RWPE1 (cell line): ENCODE data around the gene RABGGTA.

Source experiments
- CTCF ChIA-PET: fragments of 350-600 bp; sonication (Branson Sonifier 250); formaldehyde crosslinking; extraction: SDS; loops from one replicate; lab custom pipeline; 2021; lab: Yijun Ruan, JAX
- POLR2A ChIA-PET: fragments of 400-600 bp; formaldehyde crosslinking; extraction: SDS; loops from one replicate; lab custom pipeline; 2020; ENCODE audit warnings: antibody characterized with exemption; ENCODE audit not compliant: low non-redundant PET; lab: Yijun Ruan, JAX
- DNase-seq: peaks from one replicate; pipeline ENCODE4 v3.0.0; 2012; ENCODE audit warnings: low spot score
- H3K27ac ChIP-seq: fragments of 450-650 bp; 2 replicates; pipeline ENCODE4 v1.5.1; 2017
- TF ChIP-seq, protein P1 (sequence below): fragments of 450-650 bp; conservative IDR thresholded peaks from 2 replicates; pipeline ENCODE4 v1.5.1; 2017; ENCODE audit warnings: low read depth, mild to moderate bottlenecking

RABGGTA gene

DNA sequence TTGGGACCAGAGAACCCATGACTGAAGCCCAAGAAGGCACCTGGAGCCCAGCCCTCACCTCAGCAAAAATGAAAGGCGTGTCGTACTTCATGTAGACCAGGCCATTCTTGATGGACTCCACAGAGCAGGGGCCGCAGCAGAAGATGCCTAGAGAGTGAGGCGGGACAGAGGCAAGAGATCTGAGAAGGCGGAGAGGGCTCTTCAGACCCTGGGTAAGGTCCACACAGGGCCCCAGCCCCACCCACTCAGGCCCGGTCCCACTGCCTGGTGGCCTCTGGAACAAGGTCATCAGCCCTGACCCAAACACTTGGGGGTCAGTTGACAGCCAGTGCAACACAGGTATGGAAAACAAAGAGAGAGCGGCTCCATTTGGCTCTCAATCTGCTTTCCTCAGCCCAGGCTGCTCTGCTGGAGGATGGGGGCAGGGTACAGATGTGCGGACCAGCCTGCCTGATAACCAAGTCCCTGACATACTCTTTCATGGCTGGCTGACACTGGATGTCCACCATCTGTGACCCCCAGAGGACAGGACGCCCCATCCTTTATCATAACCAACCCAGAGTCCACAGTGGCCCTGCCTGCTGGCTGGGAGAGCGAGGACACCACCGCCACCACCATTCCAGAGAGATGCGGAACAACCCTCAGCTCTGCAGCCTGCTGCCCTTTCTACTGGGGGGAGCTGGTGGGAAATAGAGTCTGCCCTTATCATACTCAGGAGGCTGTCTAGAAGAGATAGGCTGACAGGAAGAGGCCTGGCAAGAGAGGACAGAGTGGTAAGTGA is 15.3 kb downstream of the RABGGTA start:
- peak overlapping the region; percentile 57 for H3K27ac ChIP-seq
- POLR2A ChIA-PET: no interaction called here
- DNase-seq: no peak
- TF ChIP-seq, protein P1, sequence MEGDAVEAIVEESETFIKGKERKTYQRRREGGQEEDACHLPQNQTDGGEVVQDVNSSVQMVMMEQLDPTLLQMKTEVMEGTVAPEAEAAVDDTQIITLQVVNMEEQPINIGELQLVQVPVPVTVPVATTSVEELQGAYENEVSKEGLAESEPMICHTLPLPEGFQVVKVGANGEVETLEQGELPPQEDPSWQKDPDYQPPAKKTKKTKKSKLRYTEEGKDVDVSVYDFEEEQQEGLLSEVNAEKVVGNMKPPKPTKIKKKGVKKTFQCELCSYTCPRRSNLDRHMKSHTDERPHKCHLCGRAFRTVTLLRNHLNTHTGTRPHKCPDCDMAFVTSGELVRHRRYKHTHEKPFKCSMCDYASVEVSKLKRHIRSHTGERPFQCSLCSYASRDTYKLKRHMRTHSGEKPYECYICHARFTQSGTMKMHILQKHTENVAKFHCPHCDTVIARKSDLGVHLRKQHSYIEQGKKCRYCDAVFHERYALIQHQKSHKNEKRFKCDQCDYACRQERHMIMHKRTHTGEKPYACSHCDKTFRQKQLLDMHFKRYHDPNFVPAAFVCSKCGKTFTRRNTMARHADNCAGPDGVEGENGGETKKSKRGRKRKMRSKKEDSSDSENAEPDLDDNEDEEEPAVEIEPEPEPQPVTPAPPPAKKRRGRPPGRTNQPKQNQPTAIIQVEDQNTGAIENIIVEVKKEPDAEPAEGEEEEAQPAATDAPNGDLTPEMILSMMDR: no peak
- CTCF ChIA-PET: interaction anchor here (0.6 kb wide), 1 partner anchor 52 kb away, joined by 3 read pairs; no protein-coding TSS in a partner anchor

DNA sequence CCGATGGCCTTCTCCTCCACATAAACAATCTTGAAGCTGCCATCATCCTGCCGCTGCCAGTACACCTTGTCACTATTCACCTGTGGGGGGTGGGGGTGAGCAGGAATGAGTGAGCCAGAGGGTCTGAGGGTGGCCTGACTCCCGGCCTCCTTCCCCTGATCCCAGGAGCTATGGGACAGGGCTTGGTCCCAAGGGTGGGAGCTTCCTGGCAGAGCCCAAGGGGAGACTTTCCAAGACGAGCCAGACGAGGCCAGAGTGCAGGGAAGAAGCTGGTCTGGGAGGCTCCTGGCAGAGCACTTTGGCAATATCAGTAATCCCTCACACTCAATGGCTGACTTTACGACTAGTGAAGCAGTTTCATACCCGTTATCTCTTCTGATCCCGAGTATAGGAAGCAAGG is 16.0 kb downstream of the RABGGTA start:
- TF ChIP-seq, protein P1: no peak
- CTCF ChIA-PET: no interaction called here
- H3K27ac ChIP-seq: peak overlapping the region; percentile 57; the same call in 1 of the 2 replicates
- DNase-seq: no peak
- POLR2A ChIA-PET: no interaction called here

DNA sequence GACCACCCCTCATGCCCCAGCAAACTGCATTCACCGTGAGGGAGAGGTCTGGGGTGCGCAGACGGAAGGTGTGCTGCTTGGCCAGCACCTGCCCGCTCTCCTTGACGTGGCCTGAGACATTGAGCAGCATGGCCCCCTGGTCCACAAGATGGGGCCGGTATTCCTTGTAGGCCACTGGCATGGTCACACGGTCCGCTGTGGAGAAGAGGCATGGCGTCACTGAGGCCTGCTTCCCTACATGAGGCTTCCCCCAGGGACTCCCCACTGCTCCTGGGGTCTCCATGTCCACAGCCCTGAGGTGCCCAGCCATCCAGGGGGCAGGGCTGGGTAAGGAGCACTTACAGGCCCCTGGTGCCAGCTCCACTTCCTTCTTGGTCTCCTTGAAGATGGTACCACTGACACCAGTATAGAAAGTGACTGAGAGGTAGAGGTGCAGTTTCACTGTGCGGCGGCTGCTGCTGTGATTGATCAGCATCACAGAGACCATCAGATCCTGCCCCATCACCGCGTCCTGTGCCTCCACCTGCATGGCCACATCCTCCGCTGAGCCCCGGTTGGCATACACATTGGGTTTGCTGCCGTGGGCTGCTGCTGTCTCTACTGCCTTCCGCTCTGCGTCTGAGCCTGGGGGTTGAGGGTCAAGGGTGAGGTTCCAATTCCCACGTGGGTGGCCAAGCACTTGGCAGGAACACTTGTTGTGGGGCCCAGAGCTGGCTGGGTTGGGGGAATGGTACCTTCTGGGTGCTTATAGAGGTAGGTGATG is 16.6 kb downstream of the RABGGTA start:
- no peak for DNase-seq
- peak overlapping the region; percentile 57 for H3K27ac ChIP-seq
- POLR2A ChIA-PET: no interaction called here
- CTCF ChIA-PET: no interaction called here
- TF ChIP-seq, protein P1: no peak

DNA sequence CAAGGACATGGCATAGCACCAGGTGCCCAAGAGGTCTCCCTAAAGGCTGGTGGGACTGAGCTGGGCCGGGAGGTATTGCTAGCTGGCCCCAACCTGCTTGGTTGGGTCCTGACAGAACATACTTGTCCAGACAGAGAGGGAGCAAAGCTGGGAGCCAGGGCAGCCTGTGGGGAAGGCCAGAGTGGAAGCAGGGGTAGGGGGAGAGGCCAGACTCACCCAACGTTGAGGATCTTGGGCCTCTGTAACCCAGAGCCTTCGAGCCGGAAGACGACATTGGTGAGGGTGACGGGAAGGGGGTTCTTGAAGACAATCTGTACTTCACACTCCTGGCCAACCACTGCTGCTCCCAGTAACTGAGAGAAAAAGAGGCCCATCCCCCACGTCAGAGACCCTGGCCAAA is 17.5 kb downstream of the RABGGTA start:
- peak overlapping the region; percentile 57 for H3K27ac ChIP-seq
- DNase-seq: no peak
- TF ChIP-seq, protein P1: no peak
- ChIA-PET POLR2A (no interaction called here), CTCF (no interaction called here)

DNA sequence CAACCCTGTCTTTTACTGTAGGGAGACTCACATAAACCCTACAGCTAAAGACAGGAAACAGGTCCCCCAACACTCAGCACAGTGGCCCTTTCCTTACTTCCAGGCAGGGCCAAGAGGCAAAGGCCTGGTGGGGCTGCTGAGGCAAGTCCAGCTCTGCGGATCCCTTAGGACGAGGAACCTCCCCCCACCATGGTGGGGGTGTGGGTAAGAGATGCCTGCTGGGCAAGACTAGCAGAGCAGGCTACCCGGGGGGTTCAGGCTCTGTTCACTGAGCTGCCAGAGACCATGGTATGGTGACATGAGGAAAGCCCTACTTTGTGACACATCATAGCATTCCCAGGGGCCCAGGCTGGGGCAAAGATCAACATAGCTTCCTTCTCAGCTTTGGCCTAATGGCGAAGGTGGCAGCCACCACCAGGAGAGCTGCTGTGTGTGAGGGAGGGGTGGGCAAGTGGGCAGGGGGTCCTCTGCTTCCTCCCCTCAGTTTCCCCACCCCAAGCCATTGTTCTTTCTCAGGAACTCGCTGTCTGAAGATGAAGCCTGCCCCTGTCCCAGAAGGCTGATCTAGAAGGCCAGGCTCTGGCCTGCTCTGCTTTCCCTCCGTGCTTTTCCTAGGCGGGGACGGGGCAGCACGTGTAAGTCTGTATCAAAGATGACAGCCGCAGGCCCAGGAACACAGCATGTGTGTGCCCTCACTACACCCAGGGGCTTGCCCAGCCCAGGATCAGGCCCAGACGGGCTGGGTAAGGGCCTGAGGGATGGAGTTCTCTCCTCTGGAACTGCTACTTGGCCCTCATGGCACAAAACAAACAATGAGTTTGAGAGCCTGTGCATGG is 18.9 kb downstream of the RABGGTA start:
- TF ChIP-seq, protein P1: no peak
- POLR2A ChIA-PET: no interaction called here
- peak overlapping the region; percentile 50 for H3K27ac ChIP-seq
- no peak for DNase-seq
- CTCF ChIA-PET: interaction anchor here (1.0 to 1.9 kb wide), 2 partner anchors 45 to 56 kb away, joined by 7 to 8 read pairs; partner anchors contain the start of gene CIDEB

DNA sequence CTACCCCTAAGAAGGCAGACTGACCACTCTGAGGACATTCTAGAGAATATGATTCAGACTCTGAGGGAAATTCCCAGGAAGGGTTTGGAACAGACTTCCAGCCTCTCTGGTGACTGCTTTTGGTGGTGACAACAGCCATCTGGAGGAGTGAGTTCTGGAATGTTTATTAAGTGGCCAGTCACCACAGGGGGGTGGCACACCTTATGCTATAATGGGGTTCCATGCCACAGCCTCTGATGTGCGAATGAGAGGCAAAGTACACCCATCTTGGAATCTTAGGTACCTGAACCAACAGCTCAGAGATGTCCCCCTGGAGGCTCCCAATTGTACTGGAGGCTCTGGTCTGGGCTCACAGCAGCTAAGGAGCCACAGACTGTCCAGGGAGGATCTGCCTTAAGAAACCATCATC is 19.5 kb downstream of the RABGGTA start:
- POLR2A ChIA-PET: no interaction called here
- CTCF ChIA-PET: interaction anchor here (1.0 to 1.9 kb wide), 3 partner anchors 9 to 56 kb away, joined by 3 to 8 read pairs (median 7); partner anchors contain the start of gene CIDEB
- TF ChIP-seq, protein P1: no peak
- peak overlapping the region; percentile 50 for H3K27ac ChIP-seq
- DNase-seq: no peak
